ENCODE data around the gene PRM1. TPM values are rescaled to one million over a fixed set of nuclear protein-coding genes. Genes with fewer than 3 reads are reported as not detected.

The PRM1 gene
- total RNA-seq, 1 donor from 2014 or later, result not detected

GRCh38 chr16:11316331-11317015 lies 35.3 kb upstream of the PRM1 start:
- Histone ChIP-seq H3K4me3 (no peak overlapping the region), H3K27me3 (no peaks in the 10 kb centered on the region), H3K9me3 (no peaks in the 10 kb centered on the region), H3K27ac (no peak overlapping the region), H3K36me3 (no peaks in the 10 kb centered on the region), H3K4me1 (no peaks in the 10 kb centered on the region)
- no peak for TF ChIP-seq CTCF (IDR thresholded peaks at IDR 0.05)
- DNase-seq (ENCODE audit: low spot score in 2 of 2), result no peak
- intact Hi-C loops (cut with DNase I), result no loop called here

GRCh38 chr16:11315510-11315909 lies 34.4 kb upstream of the PRM1 start:
- H3K9me3 ChIP-seq, result no peaks in the 10 kb centered on the region
- H3K27ac ChIP-seq, result no peak overlapping the region
- DNase-seq (ENCODE audit: low spot score in 2 of 2), result no peak
- no peaks in the 10 kb centered on the region for H3K4me1 ChIP-seq
- no peaks in the 10 kb centered on the region for H3K36me3 ChIP-seq
- intact Hi-C loops (cut with DNase I), result no loop called here
- H3K4me3 ChIP-seq, result no peak overlapping the region
- TF ChIP-seq CTCF (IDR thresholded peaks at IDR 0.05), result no peak
- H3K27me3 ChIP-seq, result no peaks in the 10 kb centered on the region

- DNase-seq (ENCODE audit: low spot score in 2 of 2), result no peak
- intact Hi-C loops (cut with DNase I), result no loop called here
- H3K27me3 ChIP-seq, result no peaks in the 10 kb centered on the region
Observed at GRCh38 chr16:11314309-11314894, 33.3 kb upstream of the PRM1 start.

GRCh38 chr16:11313493-11314308 lies 32.6 kb upstream of the PRM1 start:
- Histone ChIP-seq H3K4me1 (no peaks in the 10 kb centered on the region), H3K27me3 (no peaks in the 10 kb centered on the region), H3K4me3 (no peak overlapping the region), H3K27ac (no peak overlapping the region), H3K36me3 (no peaks in the 10 kb centered on the region), H3K9me3 (no peaks in the 10 kb centered on the region)
- intact Hi-C loops (cut with DNase I), result no loop called here
- DNase-seq (ENCODE audit: low spot score in 2 of 2), result no peak
- no peak for TF ChIP-seq CTCF (IDR thresholded peaks at IDR 0.05)

More at GRCh38 chr16:11314309-11314894, 33.3 kb upstream of the PRM1 start:
- Histone ChIP-seq H3K4me1 (no peaks in the 10 kb centered on the region), H3K4me3 (no peak overlapping the region), H3K27ac (no peak overlapping the region), H3K36me3 (no peaks in the 10 kb centered on the region), H3K9me3 (no peaks in the 10 kb centered on the region)
- no peak for TF ChIP-seq CTCF (IDR thresholded peaks at IDR 0.05)

GRCh38 chr16:11312718-11313492 lies 31.8 kb upstream of the PRM1 start:
- H3K4me3 ChIP-seq, result no peak overlapping the region
- no peaks in the 10 kb centered on the region for H3K9me3 ChIP-seq
- no peak for DNase-seq (ENCODE audit: low spot score in 2 of 2)
- intact Hi-C loops (cut with DNase I), result no loop called here
- no peak for TF ChIP-seq CTCF (IDR thresholded peaks at IDR 0.05)
- no peak overlapping the region for H3K27ac ChIP-seq
- no peaks in the 10 kb centered on the region for H3K27me3 ChIP-seq
- no peaks in the 10 kb centered on the region for H3K4me1 ChIP-seq
- no peaks in the 10 kb centered on the region for H3K36me3 ChIP-seq

Measured in ascending aorta (tissue), 2 donors.